Hippocampal formation (tissue), 2 donors: ENCODE measurements around the gene NKAIN1.
"Not testable (repeated sequence)": the region's sequence is repeated elsewhere in the genome, so short reads cannot be mapped to it uniquely, and the experiment has no call there.

Source experiments
- DNase-seq, 2 donors: peaks; one replicate each; lab custom pipeline; 2025; lab: John Stamatoyannopoulos, UW

NKAIN1 gene

DNA sequence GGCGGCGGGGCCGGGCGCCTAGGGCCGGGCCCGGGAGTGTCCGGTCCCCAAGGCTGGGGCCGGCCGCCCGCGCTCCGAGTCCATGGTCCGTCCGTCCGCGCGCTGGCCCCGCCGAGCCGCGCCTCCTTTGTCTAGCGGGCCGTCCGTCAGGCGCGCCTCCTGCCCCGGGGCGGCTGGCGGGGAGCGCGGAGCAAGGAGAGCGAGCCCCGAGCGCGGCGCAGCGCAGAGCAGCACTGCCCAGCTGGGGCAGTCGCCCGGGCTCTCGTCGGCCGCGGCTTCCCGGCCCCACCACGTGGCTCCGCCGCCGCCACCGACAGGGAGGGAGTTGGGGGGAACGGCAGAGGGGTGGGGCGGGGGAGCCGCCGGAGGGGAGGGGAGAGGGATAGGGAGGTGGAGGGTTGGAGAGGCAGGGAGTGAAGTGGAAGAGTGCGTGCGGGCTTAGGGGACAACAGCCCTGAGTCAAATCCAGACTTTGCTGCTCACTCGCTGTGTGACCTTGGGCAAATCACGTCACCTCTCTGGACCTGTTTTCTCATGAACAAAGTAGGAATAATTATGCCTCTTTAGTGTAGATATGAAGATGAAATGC, at the start of gene NKAIN1:
Gene NKAIN1 (minus strand): TSS at position 235 of the 589 bp plus-strand sequence. CDS start 340 bp downstream, outside the sequence.
- DNase-seq = peak in 1 of 2 donors; percentile 28

DNA sequence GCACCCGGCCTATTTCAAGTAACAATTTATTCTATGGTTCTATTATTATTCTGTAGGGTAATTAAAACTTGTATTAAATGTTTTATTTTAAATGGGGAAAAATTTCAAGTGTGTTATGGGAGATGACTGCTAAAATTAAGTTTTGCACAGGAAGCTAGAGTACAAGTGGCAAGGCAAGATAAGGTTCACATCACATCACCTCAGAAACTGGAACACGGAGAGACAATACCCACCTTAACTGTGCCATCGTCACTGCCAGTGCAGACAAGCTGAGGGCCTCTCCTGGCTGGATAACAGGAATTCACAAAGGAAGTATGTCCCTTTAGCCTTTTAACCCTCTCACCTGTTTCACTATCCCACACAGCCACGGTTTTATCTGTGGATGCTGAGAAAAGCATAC, 49.3 kb upstream of the NKAIN1 start:
- no peak for DNase-seq

DNA sequence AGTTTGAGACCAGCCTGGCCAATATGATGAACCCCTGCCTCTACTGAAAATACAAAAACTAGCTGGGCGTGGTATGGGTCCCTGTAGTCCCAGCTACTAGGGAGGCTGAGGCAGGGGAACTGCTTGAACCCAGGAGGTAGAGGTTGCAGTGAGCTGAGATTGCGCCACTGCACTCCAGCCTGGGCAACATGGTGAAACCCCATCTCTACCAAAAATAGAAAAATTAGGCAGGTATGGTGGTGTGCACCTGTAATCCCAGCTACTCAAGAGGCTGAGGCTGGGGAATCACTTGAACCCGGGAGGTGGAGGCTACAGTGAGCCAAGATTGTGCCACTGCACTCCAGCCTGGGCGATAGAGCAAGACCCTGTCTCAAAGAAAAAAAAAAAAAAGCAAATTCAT, 48.1 kb upstream of the NKAIN1 start:
- not testable (repeated sequence) for DNase-seq

DNA sequence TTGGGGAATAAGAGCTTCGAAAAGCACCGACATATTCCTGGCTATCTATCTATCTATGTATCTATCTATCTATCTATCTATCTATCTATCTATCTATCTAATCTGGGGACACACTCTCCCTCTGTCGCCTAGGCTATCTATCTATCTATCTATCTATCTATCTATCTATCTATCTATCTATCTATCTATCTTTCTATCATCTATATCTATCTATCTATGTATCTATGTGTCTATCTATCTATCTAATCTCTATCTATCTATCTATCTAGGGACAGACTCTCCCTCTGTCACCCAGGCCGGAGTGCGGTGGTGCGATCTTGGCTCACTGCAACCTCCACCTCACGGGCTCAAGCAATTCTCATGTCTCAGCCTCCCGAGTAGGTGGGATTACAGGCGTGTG, 42.7 kb upstream of the NKAIN1 start:
- DNase-seq = not testable (repeated sequence)

DNA sequence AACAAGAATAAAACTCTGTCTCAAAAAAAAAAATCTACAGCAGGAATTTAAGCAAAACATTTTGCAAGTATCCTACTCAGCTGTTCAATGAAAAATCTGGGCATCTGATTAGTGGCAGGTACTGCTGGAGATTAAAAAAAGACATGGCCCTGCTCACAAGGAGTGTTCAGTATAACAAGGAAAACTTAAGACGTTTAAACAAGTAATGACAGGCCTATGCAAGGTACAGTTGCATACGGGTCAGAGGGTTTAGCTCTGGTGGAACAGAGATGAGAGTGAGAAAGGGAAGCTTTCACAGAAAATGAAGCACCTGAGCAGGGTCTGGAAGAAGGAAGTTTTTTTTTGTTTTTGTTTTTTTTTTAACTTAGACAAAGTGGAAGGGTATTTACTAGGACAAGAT, 33.9 kb upstream of the NKAIN1 start:
- no peak for DNase-seq

DNA sequence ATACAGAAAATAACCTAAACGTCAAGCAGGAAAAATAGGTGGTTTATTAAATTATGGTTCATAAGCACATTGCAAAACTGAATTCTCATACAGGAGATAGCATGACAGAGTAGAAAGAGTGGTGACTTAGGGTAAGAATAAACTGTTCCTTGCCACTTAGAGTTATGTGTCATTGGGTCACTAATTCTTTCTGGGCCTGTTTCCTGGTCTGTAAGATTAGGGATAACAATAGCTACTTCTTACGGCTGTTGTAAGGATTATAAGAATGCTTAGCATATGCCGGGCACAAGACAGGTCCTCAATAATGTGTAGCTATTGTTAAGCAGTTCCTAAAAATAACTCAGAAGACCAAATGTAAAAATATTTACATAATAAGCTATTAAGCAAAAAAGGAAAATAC, 32.7 kb upstream of the NKAIN1 start:
- DNase-seq = no peak

DNA sequence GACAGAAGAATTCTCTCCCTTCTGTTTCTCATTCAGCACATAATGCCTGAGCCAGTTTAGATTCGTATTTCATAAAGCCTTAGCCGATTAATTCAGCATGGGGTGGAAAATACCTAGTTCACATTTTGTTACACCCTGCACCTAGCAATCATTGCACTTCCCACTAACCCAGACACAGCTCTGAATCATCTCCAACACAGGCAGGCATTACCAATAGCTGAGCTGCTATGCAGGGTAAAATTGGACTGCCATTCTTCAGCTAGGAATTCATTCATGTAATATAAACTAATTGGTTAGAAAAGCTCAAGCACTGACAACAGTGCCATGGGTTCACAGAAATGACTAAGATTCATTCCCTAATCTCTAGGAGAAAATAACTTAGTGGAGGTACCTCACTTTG, 26.9 kb upstream of the NKAIN1 start:
- no peak for DNase-seq

DNA sequence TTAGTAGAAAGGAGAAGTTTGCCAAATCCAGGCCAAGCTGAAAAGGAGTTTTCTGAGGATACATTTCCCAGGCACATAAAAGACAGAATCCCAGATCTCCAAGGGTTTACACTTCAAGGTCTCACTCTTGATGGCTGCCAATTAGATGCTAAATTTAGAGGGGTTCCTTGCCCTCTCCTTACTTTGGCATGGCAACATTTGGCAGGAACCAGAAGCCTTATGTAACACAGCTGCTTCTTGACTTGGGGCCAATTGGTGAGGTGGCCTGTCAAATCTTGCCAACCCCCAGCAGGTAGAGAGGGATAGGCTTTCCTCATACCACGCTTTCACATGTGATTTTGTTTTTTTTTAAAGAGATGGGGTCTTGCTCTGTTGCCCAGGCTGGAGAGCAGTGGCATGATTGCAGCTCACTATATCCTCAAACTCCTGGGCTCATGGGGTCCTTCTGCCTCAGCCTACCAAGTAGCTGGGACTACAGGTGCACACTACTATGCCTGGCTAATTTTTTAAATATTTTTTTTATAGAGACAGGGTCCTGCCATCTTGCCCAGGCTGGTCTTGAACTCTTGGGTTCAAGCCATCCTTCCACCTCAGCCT, 25.2 kb upstream of the NKAIN1 start:
- no peak for DNase-seq

DNA sequence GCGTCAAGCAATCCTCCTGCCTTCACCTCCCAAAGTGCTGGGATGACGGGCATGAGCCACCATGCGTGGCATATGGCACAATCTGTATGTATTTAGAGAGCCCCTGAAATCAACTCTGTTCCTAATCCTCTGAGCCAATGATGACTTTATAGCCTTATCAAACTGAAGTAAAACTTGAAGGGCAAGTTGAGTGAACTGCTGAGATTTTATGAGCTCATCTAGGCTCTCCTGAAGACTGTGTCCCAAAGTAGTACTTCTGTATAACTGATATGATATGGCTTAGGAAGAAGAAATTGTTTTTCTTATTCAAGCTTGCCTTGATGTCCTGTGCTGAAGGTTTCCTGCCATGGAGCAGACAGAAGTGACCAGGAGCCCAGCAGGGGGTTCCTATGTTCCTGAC, 23.7 kb upstream of the NKAIN1 start:
- DNase-seq = no peak

DNA sequence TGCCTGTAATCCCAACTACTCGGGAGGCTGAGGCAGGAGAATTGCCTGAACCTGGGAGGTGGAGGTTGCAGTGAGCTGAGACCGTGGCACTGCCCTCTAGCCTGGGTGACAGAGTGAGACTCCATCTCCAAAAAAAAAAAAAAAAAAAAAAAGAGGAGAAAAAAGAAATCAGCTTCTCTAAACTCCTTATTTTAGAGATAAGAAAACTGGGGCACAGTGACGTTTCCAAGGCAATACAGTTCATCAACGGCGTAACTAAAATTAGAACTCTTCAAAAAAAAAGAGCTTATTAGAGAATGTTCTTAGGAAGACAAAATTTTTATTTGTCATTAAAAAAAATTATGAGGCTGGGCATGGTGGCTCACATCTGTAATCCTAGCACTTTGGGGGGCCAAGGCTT, 22.7 kb upstream of the NKAIN1 start:
- not testable (repeated sequence) for DNase-seq

DNA sequence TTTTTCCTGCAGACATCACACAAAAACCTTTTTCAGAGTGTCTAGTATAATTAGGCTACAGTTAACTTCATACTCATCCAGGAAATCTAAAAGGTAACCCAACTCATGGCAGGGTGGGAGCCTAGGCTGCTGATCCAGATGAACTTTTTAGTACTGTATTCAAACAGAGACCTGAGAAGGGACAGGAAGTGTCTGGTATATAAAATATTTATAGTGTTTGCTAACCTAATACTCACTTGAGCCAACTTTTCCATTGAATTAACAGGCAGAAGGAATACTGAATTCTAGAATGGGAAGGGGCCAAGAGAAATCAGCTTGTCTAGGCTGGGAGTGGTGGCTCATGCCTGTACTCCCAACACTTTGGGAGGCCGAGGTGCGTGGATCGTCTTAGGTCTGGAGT, 22.2 kb upstream of the NKAIN1 start:
- DNase-seq = no peak

DNA sequence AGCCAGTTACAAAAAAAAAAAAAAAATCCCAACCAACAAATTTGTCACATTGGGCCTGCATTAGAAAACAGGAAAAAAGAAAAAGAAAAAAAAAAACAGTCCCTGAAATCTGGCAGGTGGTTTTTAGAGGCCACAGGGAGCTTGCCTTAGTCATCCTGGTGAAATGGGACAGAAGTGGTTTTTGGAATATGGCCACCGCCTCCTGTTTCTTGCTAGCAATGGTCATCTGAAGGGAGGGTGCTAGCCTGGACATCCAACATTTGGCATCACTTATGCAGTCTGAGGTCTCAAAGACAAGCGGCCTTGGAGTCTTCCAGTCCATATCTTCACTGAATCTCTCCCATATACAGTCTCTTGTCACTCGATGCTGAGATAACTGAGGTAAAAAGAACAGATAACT, 20.1 kb upstream of the NKAIN1 start:
- no peak for DNase-seq

DNA sequence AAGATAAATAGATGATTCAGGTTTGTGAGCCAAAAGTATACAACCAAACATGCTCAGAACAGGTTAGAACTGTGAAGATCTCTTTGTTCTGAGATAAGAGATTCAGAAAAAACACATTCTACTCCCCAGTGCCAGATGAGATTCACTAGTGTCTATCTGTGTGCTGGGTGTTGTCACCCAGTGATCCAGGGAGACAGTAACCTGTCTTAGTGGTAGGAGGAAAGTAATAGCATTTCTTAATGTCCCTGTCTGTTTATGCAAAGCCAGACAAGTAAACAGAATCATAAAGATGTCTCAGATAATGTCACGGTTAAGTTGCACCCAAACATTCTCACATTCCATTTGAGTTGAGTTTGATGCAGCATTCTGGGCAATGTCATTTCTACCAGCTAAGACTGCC, 18.9 kb upstream of the NKAIN1 start:
- DNase-seq = no peak

DNA sequence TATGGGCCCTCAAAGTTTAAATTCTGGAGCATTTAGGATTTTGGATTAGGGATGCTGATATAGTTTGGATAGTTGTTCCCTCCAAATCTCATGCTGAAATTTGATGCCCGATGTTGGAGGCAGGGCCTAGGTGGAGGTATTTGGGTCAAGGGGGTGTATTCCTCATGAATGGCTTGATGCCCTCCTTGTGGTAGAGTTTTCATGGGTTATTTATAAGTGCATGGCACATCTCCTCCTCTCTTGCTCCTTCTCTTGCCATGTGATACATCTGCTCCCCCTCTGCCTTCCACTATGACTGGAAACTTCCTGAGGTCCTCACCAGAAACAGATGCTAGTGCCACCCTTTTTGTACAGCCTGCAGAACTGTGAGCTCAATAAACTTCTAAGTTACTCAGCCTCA, 17.5 kb upstream of the NKAIN1 start:
- DNase-seq = no peak

DNA sequence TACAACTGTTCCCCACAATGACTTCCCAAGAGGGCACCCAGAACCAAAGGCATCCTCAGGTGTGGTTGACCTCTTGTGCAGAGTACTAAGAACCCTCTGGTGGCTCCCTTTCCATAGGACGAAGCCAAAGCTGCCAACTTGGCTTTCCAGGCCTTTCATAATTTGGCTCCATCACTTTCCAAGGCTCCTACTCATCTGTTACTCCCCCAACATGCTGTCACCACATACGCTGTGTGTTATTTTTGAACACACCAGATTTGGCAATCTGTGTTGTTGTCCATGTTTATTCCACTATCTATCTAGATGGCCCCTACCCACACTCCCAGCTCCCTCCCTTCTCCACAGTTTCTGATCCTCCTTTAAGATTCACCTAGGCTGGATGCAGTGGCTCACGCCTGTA, 10.2 kb upstream of the NKAIN1 start:
- no peak for DNase-seq

DNA sequence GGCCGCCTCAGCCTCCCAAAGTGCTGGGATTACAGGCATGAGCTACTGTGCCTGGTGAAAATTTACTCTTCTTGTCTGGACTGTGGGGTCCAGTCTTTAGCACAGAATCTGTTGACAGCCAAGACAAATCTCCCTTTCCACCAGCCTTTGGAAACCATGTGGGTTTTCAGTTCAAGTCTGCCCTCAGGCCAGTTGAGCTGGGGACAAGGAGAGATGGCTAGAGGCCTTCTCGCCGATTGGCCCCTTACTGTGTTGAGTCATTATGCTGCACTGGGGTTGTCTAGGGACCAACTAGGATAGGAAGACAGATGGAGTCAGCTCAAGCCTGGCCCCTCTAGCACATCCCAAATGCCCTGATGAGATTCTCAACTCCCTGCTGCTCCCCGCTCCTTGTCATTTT, 8.6 kb upstream of the NKAIN1 start:
- DNase-seq = no peak

DNA sequence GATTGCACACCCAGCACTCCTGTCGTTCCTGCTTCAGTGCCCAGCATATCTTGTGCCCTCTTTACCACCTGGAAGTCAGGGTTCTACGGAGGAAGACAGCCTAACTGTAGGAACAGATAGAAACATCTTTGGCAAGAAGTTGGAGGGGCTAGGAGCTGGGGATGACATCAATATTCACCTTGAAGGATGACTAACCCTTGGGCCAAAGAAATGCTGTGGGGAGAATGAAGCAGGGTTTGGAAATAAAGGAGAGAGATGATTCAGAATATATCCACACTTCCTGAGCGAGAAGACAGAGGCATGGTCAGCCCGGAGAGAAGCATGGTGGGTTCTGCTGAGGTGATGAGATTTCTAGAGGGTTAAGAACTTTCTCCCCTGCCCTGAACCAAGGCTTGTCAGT, 4.6 kb upstream of the NKAIN1 start:
- no peak for DNase-seq

DNA sequence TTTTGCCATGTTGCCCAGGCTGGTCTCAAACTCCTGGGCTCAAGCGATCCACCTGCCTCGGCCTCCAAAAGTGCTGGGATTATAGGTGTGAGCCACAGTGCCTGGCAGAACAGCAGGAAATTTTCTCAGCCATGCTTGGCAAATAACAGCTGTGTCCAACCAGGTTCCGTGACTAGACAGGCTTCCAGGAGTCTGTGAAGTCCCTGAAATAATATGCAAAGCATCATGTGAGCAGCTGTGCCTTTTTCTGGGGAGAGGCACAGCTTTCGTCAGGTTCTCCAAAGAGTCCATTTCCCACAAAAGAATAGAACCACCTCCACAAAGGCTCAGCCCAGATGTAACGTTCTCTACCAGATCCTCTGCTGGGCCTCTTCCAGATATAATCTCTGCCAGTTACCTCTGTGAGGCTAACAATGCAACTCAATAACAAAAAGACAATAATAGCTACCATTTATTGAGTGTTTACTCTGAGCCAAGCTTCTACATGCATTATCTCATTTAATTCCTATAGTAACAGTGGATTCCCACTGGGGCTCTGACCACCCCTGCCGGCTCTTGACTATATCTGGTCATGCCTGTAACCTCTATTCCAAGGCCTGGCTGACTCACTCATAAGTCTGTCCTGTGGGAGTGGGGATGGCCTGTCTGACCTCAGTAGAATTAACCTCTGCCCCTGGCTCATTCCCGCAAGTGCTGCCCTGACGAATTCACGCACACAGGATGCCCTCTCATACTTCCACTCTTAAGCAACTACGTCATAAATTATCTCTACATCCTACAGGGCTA, 4.0 kb upstream of the NKAIN1 start:
- DNase-seq = no peak

DNA sequence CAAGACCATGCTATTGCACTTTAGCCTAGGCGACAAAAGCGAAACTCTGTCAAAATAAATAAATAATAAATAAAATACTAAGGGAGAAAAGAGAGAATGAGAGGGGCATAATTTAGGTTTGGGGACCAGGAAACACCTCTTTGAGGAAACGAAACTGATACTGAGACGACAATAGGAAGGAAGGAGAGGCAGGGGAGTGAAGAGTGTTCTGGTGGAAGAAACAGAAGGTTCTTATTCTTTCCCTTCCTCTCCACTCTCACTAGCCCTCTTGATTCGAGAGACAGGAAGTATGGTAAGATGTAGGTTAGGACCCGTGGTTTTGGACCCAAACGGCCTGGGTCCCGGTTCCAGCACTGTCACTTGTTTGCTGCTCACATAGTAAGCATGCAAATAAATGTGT, 1.6 kb upstream of the NKAIN1 start:
- no peak for DNase-seq

DNA sequence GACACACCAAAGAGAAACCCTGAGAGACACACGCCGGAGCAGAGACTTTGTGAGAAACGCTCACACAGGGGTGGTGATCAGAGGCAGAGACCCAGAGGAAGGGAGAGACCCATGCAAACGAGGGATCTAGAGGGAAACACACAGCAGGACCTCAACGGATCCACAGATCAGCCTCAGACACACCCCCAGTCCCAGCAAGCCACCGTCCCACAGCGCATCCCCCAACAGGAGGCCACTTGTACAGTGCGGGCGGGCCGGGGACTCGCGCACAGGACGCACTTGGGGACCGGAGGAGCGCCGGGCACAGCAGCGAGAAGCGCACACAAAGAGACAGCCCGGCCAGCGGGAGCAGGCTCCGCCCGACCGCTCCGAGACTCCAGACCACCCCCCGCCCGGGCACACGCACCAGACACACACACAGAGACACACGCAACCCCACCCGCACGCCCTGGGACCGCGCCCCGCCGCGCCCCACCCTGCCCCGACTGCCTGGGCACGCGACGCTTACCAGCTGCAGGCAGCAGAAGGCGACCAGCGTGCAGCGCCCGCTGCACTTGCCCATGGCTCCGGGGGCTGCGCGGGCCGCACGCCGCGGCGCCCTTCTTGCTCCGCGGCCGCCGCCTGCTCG, 587 bp downstream of the NKAIN1 start:
- no peak for DNase-seq

DNA sequence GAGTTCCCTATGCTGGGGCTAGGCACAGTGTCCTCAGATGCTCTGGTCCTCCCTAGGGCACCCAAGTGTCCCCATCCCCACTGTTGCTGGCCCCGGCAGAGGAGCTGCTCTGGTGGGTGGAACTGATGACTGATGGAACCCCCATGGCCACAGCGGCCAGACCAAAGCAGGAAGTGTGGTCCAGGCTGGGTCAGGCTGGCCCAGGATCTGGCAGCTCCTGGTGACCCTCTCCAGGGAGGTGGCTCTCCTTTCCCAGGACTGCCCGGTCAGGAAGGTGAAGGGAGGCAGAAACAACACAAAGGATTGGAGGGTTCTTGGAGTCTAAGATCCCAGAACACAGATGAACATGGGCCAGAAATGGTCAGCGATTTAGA, 1.1 kb downstream of the NKAIN1 start:
- no peak for DNase-seq

DNA sequence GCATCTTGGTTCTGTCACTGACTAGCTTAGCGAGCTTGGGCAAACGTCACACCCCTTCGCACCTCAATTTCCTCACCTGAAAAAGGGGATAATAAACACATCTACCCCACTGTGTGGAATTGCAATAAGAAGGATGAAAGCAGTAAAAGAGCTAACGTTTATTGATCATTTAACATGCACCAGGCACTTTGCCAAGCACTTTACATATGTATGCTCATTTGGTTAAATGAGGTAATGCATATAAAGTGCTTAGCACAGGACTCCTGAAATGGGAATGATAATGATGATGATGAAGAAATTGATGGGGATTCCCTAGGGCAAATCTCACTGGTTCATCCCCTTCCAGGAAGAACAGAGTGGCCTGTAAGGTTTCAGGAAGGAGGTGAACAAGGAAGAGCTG, 4.8 kb downstream of the NKAIN1 start:
- DNase-seq = no peak

DNA sequence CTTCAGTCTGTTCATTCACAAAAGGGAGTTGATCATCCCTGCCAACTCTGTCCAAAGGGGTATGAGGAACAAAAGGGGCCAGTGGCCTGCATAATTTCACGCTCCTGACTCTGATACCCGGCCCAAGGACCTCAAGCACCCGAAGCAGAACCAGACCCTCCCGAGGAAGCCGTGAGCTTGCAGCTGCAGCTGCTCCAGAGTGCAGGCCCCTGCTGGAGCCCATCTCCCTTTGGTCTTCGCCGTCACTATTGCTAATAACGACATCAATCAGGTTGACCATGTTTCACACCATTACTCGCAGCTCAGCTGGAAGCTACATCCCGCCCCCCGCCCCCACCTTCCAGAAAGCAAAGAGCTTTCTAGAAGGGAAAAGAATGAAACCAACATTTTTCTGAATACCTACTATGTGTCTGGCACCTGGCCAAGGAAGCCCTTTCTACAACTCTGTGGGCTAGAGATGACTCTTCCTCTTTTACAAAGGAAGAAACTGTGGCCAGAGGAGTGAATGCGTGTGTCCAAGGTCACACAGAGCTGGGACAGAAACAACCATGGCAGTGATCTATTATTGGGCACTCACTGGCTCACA, 5.5 kb downstream of the NKAIN1 start:
- no peak for DNase-seq
